GM12865 (cell line): Measurements from ENCODE around the gene LRRC58.

ENCODE experiments used
- DNase-seq: peaks from one replicate; pipeline ENCODE4 v3.0.0; 2010; ENCODE audit warnings: low read depth
- H3K4me3 ChIP-seq: 2 replicates; pipeline ENCODE4 v1.5.1; 2011; ENCODE audit warnings: mild to moderate bottlenecking, low read depth, low read length, control low read depth
- CTCF ChIP-seq: IDR thresholded peaks from 2 replicates; pipeline ENCODE4 v1.5.1; 2011; ENCODE audit warnings: low read length, control low read depth, low read depth, inconsistent platforms; ENCODE audit not compliant: insufficient read depth; ENCODE audit errors: missing control alignments

Gene LRRC58

GRCh38 chr3:120284747-120285507 is 64.2 kb downstream of the LRRC58 start, which contains the start of gene GPR156:
GPR156 (minus strand) TSS chr3:120285222; CDS start chr3:120244098, 41,124 bp downstream.
- no peak for TF ChIP-seq CTCF
- H3K4me3 ChIP-seq: peak within 1 kb of the TSS; percentile 24
- DNase-seq: peak; percentile 16

GRCh38 chr3:120281261-120281660 is 67.9 kb downstream of the LRRC58 start:
- no peak for DNase-seq
- no peak for TF ChIP-seq CTCF
- H3K4me3 ChIP-seq: no peak overlapping the region

GRCh38 chr3:120280566-120280965 is 68.6 kb downstream of the LRRC58 start:
- no peak overlapping the region for H3K4me3 ChIP-seq
- no peak for TF ChIP-seq CTCF
- peak; percentile 52 for DNase-seq

GRCh38 chr3:120280026-120280425 is 69.1 kb downstream of the LRRC58 start:
- no peak for DNase-seq
- no peak for TF ChIP-seq CTCF
- no peak overlapping the region for H3K4me3 ChIP-seq

- DNase-seq: no peak
- no peak for TF ChIP-seq CTCF
These were observed 72.4 kb downstream of the LRRC58 start for GRCh38 chr3:120276767-120277166.

GRCh38 chr3:120275618-120276017 is 73.5 kb downstream of the LRRC58 start:
- TF ChIP-seq CTCF: no peak
- no peak overlapping the region for H3K4me3 ChIP-seq
- no peak for DNase-seq

More at GRCh38 chr3:120276767-120277166, 72.4 kb downstream of the LRRC58 start:
- H3K4me3 ChIP-seq: no peak overlapping the region

- no peak for TF ChIP-seq CTCF
- DNase-seq: no peak
- no peak overlapping the region for H3K4me3 ChIP-seq
These were observed 74.4 kb downstream of the LRRC58 start for GRCh38 chr3:120274739-120275167.
